Karpas-422 (cell line): Measurements from ENCODE around the gene AXIN1. TPM values are rescaled to one million over a fixed set of nuclear protein-coding genes. Genes with fewer than 3 reads are reported as not detected.

ENCODE experiments used
- DNase-seq: peaks from one replicate; pipeline ENCODE4 v3.0.0-alpha.2; 2015
- H2AFZ ChIP-seq: fragments of 200-600 bp; sonication (generic); 2 replicates; pipeline ENCODE4 v1.6.1; 2014; ENCODE audit warnings: antibody characterized with exemption, low read length, mixed read lengths
- H3K27ac ChIP-seq: fragments of 200-600 bp; sonication (generic); 2 replicates; pipeline ENCODE4 v1.5.1; 2014; ENCODE audit warnings: mild to moderate bottlenecking, low read length, moderate library complexity
- H3K27me3 ChIP-seq: fragments of 200-600 bp; sonication (generic); 2 replicates; pipeline ENCODE4 v1.6.1; 2014; ENCODE audit warnings: low read length, mixed read lengths
- H3K36me3 ChIP-seq: fragments of 200-600 bp; sonication (generic); 2 replicates; pipeline ENCODE4 v1.6.1; 2014; ENCODE audit warnings: low read length, mixed read lengths; ENCODE audit not compliant: insufficient read depth
- H3K4me1 ChIP-seq: fragments of 200-600 bp; sonication (generic); 2 replicates; pipeline ENCODE4 v1.6.1; 2014; ENCODE audit warnings: mild to moderate bottlenecking, low read length, mixed read lengths
- H3K4me2 ChIP-seq: fragments of 200-600 bp; sonication (generic); 2 replicates; pipeline ENCODE4 v1.6.1; 2014; ENCODE audit warnings: low read length, low read depth, mild to moderate bottlenecking; ENCODE audit not compliant: poor library complexity, severe bottlenecking
- H3K4me3 ChIP-seq: fragments of 200-600 bp; sonication (generic); 2 replicates; pipeline ENCODE4 v1.5.1; 2014; ENCODE audit warnings: mild to moderate bottlenecking, antibody characterized with exemption, low read length, mixed read lengths
- H3K79me2 ChIP-seq: fragments of 200-600 bp; sonication (generic); 2 replicates; pipeline ENCODE4 v1.6.1; 2014; ENCODE audit warnings: mild to moderate bottlenecking, low read length, mixed read lengths
- H3K9ac ChIP-seq: fragments of 200-600 bp; sonication (generic); 2 replicates; pipeline ENCODE4 v1.6.0; 2014; ENCODE audit warnings: low read length
- H3K9me2 ChIP-seq: fragments of 200-600 bp; sonication (generic), shearing (Covaris generic); replicated peaks from 2 replicates; pipeline ENCODE4 v1.6.0; 2014; ENCODE audit warnings: mild to moderate bottlenecking, low read length, moderate library complexity; ENCODE audit not compliant: insufficient read depth
- H3K9me3 ChIP-seq: fragments of 300-700, 200-600 bp; sonication (generic); 2 replicates; pipeline ENCODE4 v1.6.1; 2014; ENCODE audit warnings: low read length, mixed read lengths
- H4K20me1 ChIP-seq: fragments of 200-600 bp; sonication (generic); 2 replicates; pipeline ENCODE4 v1.6.1; 2014; ENCODE audit warnings: mild to moderate bottlenecking, antibody characterized with exemption, low read length, low read depth; ENCODE audit not compliant: insufficient read depth
- total RNA-seq: library from RNA; depleted of rRNA; stranded (reverse); fragments of >200 nt; shearing (Covaris generic); gene quantifications from 2 replicates; pipeline ENCODE4 v1.2.3, GENCODE V29; 2014; ENCODE audit warnings: low replicate concordance

Gene AXIN1
- total RNA-seq, 1 experiment from 2014 or later, result 14.6 TPM

DNA sequence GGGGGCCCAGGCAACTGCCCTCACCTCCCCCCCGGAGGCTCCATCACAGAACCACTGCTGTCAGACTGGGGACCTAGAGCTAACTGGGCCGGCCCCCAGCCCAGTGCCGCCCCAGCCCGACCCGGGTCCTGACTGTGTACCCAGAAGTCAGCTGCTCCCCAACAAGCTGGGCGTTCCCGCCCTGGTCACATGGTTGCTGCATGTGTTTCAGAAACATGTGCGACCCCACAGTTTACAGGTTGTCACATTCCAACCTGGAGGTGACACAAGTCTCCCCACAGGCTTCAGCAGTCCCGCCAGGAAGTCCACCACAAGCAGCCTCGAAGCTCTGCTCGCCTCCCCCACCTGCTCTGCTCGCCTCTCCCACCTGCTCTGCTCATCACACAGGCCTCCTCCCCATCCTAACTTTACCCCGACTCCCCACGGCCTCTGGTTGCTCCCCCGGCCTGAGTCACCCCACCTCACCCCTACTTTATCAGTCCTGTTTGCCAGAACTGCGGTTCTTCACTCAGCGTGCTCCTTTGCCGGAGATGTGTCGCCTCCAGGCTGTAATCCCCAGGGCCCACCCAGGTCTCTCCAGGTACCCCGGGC is 16.8 kb upstream of the AXIN1 start:
- Histone ChIP-seq H3K79me2 (no peaks in the 10 kb centered on the region; the same call in 1 of the 2 replicates), H3K27me3 (no peaks in the 10 kb centered on the region), H3K36me3 (peaks cover 8% of the 10 kb centered on the region; the same call in 1 of the 2 replicates), H4K20me1 (no peaks in the 10 kb centered on the region), H3K27ac (no peak overlapping the region), H3K9me3 (no peaks in the 10 kb centered on the region), H3K4me1 (peaks cover 33% of the 10 kb centered on the region), H3K9me2 (no peaks in the 10 kb centered on the region), H3K4me2 (peak overlapping the region; percentile 70), H3K4me3 (peak overlapping the region; percentile 53), H3K9ac (peak overlapping the region; percentile 49), H2AFZ (no peak overlapping the region)
- no peak for DNase-seq

DNA sequence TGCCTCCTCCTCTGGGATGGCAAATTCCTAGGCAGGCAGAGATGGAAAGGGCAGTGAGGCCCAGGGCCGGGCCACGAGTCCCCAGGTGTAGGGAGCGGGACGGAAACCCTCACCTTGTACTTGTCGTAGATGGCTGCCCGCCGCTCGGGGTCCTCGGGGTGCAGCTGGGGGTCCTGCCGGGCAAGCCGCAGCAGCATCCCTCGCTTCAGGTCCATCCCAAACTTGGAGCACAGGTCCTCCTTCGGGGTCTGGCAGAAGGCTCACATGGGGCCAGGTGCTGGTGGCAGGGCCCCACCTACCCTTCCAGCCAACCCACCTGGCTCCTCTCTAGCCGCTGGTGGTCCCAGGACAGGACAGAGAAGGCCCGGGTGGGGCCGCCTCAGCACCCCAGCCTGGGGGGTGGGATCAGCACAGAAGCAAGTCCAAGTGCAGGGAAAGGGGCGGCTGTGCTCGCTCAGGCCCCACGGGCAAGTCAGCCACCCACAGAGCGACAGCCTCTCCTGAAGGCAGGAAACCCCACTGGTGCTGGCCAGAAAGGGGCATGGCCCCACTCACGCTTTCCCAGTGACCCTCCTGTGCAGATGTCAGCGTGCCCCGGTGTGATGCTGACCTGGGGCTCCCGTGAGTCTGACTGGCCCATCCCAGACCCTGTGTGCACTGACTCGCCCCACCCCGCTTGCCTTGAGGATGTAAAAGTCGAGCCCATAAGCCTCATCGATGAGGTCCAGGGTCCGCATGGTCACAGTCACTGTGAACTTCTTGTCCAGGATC is 16.1 kb upstream of the AXIN1 start:
- Histone ChIP-seq H3K4me1 (peaks cover 33% of the 10 kb centered on the region), H4K20me1 (peaks cover 2% of the 10 kb centered on the region; the same call in 1 of the 2 replicates), H3K27ac (no peak overlapping the region), H3K4me3 (no peak overlapping the region), H3K36me3 (peaks cover 8% of the 10 kb centered on the region; the same call in 1 of the 2 replicates), H3K4me2 (no peak overlapping the region), H3K79me2 (no peaks in the 10 kb centered on the region; the same call in 1 of the 2 replicates), H3K9ac (0 out of 2 replicates have a peak overlapping the region, but pooled peaks have one; percentile 49), H3K9me3 (no peaks in the 10 kb centered on the region), H2AFZ (no peak overlapping the region), H3K27me3 (no peaks in the 10 kb centered on the region), H3K9me2 (no peaks in the 10 kb centered on the region)
- DNase-seq, result no peak

DNA sequence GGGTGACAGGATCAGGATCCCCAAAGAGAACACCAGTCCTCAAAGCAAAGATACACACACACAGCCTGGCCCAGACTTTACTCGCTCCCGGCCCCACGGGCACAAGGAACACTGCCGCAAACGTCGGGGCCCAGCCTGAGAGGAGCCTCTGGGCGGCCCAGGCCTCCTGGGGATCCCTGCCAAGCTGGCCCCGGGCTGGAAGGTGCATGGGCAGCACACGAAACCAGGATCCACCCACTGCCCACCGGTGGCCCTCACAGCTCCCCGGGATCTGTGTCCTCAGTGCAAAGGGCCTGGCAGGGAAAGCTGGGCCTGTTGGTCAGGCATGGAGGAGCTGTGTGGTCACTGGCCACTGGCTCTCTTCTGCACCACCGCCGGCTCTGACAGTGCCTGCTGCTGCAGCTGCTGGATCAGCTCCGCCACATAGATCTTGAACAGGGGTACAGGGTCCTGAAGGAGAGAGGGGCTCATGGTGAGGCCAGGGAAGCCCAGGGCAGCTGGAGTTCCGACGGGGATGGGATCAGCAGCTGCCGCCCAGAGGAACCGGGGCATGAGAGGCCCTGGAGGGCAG is 14.9 kb upstream of the AXIN1 start:
- H3K27ac ChIP-seq, result no peak overlapping the region
- H3K4me3 ChIP-seq, result no peak overlapping the region
- H3K36me3 ChIP-seq, result peaks cover 8% of the 10 kb centered on the region; the same call in 1 of the 2 replicates
- no peaks in the 10 kb centered on the region for H3K27me3 ChIP-seq
- no peak overlapping the region for H3K4me2 ChIP-seq
- H2AFZ ChIP-seq, result no peak overlapping the region
- H3K4me1 ChIP-seq, result peaks cover 34% of the 10 kb centered on the region
- no peaks in the 10 kb centered on the region; the same call in 1 of the 2 replicates for H3K79me2 ChIP-seq
- H3K9me3 ChIP-seq, result no peaks in the 10 kb centered on the region
- no peak for DNase-seq
- no peaks in the 10 kb centered on the region for H3K9me2 ChIP-seq
- peaks cover 5% of the 10 kb centered on the region; the same call in 1 of the 2 replicates for H4K20me1 ChIP-seq
- H3K9ac ChIP-seq, result no peak overlapping the region

DNA sequence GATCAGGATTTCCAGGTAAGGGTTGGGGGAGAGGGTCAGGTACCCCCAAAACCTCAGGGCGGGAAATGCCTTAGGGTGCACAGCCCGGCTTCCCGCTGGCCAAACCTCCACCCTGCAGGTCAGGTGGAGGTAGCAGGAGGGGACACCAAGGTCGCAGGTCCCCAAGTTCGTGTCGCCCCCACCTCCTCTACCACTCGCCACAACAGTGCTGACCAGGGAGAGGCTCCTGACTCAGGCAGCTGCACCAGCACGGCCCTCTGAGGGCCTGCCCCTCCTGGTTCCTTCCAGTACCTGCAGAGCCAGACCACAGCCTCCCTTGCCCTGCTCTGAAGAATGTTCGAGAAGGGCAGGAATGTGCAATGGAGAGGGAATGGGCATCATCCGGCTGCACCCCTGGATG is 14.0 kb upstream of the AXIN1 start:
- Histone ChIP-seq H3K79me2 (no peaks in the 10 kb centered on the region; the same call in 1 of the 2 replicates), H3K27me3 (no peaks in the 10 kb centered on the region), H3K4me3 (no peak overlapping the region), H3K27ac (no peak overlapping the region), H3K4me1 (peaks cover 37% of the 10 kb centered on the region), H3K9me3 (no peaks in the 10 kb centered on the region), H3K9me2 (no peaks in the 10 kb centered on the region), H4K20me1 (peaks cover 5% of the 10 kb centered on the region; the same call in 1 of the 2 replicates), H3K4me2 (no peak overlapping the region), H2AFZ (no peak overlapping the region), H3K36me3 (peaks cover 8% of the 10 kb centered on the region; the same call in 1 of the 2 replicates), H3K9ac (no peak overlapping the region)
- DNase-seq, result no peak

DNA sequence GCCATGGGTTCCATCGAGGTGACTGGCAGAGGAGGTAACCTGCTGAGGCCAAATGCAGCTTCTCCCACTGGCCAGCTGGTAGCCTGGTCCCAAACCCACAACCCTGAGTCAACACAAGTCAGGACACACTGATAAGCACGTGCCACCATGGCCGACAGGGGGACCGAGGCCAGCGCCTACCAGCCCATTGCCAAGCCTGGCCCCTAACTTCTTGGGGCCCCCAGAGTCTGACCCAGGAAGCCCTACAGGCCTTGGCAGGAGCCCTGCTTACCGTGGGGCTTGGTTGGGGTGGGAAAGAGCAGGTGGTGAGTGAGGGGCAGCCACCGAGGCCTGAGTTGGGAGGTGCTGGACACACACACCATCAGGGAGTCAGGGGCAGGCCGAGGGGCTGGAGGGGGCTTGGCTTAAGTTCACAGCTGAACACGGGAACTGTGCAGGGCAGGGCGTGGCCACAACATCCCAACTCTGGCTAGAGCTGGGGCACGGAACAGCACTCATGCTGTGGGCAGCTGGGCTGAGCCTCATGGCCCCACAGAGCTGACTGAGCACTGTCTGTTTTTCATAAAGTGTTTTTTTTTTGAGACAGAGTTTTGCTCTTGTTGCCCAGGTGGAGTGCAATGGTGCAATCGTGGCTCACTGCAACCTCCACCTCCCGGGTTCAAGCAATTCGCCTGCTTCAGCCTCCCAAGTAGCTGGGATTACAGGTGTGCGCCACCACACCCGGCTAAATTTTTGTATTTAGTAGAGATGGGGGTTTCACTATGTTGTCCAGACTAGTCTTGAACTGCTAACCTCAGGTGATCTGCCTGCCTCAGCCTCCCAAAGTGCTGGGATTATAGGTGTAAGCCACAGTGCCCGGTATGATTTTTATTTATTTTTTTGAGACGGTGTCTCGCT is 12.3 kb upstream of the AXIN1 start:
- H3K79me2 ChIP-seq, result no peaks in the 10 kb centered on the region; the same call in 1 of the 2 replicates
- peaks cover 5% of the 10 kb centered on the region; the same call in 1 of the 2 replicates for H4K20me1 ChIP-seq
- no peak overlapping the region for H3K4me2 ChIP-seq
- H3K9me2 ChIP-seq, result no peaks in the 10 kb centered on the region
- no peaks in the 10 kb centered on the region for H3K9me3 ChIP-seq
- DNase-seq, result no peak
- no peak overlapping the region for H3K9ac ChIP-seq
- peaks cover 8% of the 10 kb centered on the region; the same call in 1 of the 2 replicates for H3K36me3 ChIP-seq
- H3K27me3 ChIP-seq, result no peaks in the 10 kb centered on the region
- no peak overlapping the region for H2AFZ ChIP-seq
- no peak overlapping the region for H3K27ac ChIP-seq
- H3K4me3 ChIP-seq, result no peak overlapping the region
- H3K4me1 ChIP-seq, result peaks cover 25% of the 10 kb centered on the region

DNA sequence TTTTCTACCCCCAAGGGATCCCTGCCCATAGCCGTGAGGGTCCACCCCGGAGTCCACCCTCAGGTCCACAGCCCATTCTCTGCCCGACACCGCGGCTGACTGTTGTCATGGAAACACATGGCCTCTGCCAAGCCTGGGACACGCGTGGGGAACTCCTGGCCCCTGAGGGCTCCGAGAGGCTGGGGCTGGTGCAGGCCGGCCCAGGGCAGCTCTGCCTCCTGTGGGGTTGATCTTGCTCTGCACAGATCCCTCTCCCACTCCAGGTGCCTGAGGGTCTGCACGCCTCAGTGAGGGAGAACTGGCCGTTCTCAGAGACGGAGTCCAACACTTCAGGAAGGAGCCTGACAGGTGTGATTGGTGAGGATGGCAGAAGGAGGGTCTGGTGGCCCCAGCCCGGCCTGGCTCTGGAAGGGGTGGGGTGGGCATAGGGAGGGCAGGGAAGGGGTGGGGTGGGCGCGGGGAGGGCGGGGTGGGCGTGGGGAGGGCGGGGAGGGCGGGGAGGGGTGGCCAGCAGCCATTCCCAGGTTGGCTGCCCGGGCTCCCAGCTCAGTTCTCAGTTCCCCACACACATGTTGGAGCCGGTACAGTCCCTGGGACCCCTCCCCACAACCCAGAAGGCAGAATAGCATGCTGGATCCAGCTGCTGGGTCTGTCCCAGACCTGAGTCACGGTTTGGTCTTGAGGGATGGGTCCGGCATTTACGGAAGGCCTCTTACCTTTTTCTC is 11.4 kb upstream of the AXIN1 start:
- H3K4me1 ChIP-seq, result peaks cover 17% of the 10 kb centered on the region
- no peak overlapping the region for H2AFZ ChIP-seq
- H3K4me2 ChIP-seq, result no peak overlapping the region
- peaks cover 5% of the 10 kb centered on the region; the same call in 1 of the 2 replicates for H4K20me1 ChIP-seq
- no peaks in the 10 kb centered on the region for H3K27me3 ChIP-seq
- H3K36me3 ChIP-seq, result peaks cover 6% of the 10 kb centered on the region; the same call in 1 of the 2 replicates
- H3K79me2 ChIP-seq, result no peaks in the 10 kb centered on the region
- no peak overlapping the region for H3K4me3 ChIP-seq
- no peak for DNase-seq
- H3K9me3 ChIP-seq, result no peaks in the 10 kb centered on the region
- no peak overlapping the region for H3K9ac ChIP-seq
- H3K9me2 ChIP-seq, result no peaks in the 10 kb centered on the region
- H3K27ac ChIP-seq, result no peak overlapping the region

DNA sequence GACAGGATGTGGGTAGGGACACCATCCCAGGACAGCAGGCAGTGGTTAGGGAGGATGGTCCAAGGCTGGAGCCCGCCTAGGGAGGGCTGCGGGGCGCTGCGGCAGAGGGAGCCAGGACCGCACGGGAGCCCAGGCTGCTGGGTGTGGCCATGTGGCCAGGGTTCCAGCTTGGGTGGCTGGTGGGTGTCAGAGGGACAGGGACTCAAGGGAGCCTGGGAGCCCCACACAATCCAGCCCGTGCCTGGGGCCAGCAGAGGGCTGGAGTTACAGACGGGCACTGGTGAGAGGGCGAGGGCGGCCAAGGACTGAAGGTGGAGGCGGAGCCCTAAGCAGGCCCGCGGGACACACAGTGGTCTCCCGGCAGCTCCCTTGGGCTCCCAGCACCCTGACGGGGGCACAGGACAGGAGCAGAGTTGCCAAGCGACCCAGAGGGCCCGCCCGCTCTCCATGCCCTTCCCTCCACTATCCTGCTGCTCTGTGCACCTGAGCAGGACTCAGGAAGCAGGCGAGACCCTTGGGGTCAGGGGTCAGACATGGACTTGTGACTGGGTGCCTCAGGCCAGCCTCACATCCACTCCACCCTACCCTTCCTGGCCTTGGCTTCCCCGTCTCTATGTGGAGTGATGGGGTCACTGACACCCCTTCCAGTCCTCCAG is 10.7 kb upstream of the AXIN1 start:
- H3K4me1 ChIP-seq, result peaks cover 17% of the 10 kb centered on the region
- DNase-seq, result no peak
- H2AFZ ChIP-seq, result no peak overlapping the region
- no peak overlapping the region for H3K9ac ChIP-seq
- H3K4me2 ChIP-seq, result no peak overlapping the region
- H3K9me3 ChIP-seq, result no peaks in the 10 kb centered on the region
- H3K36me3 ChIP-seq, result 0 out of 2 replicates have a peak, but pooled peaks cover 3% of the 10 kb centered on the region
- H3K9me2 ChIP-seq, result no peaks in the 10 kb centered on the region
- H4K20me1 ChIP-seq, result peaks cover 5% of the 10 kb centered on the region; the same call in 1 of the 2 replicates
- no peaks in the 10 kb centered on the region for H3K79me2 ChIP-seq
- H3K27ac ChIP-seq, result no peak overlapping the region
- H3K4me3 ChIP-seq, result no peak overlapping the region
- no peaks in the 10 kb centered on the region for H3K27me3 ChIP-seq
